HepG2 (cell line): ENCODE results near the gene ATP1B2. TPM values are rescaled to one million over a fixed set of nuclear protein-coding genes. Genes with fewer than 3 reads are reported as not detected.

Source experiments
- ARID2 ChIP-seq: sonication (generic); formaldehyde crosslinking; IDR thresholded peaks from 2 replicates; pipeline ENCODE4 v1.8.1; 2022; ENCODE audit warnings: mild to moderate bottlenecking, missing genetic modification reagents, borderline replicate concordance
- BATF2 ChIP-seq: sonication (generic); formaldehyde crosslinking; IDR thresholded peaks from 2 replicates; pipeline ENCODE4 v1.8.0; 2022; ENCODE audit warnings: mild to moderate bottlenecking, missing genetic modification reagents, moderate library complexity
- CEBPG ChIP-seq: IDR thresholded peaks from 2 replicates; pipeline ENCODE4 v1.6.1; 2016
- ETV6 ChIP-seq: sonication (generic); formaldehyde crosslinking; conservative IDR thresholded peaks from 2 replicates; pipeline ENCODE4 v1.4.0; 2020; ENCODE audit warnings: missing genetic modification reagents
- GABPB1 ChIP-seq: IDR thresholded peaks from 2 replicates; pipeline ENCODE4 v1.6.1; 2016; ENCODE audit warnings: mild to moderate bottlenecking, missing genetic modification reagents, moderate library complexity, missing compliant biosample characterization
- HOMEZ ChIP-seq: IDR thresholded peaks from 2 replicates; pipeline ENCODE4 v1.6.1; 2016; ENCODE audit warnings: low read depth
- MYC ChIP-seq: sonication (generic); formaldehyde crosslinking; IDR thresholded peaks from 2 replicates; pipeline ENCODE4 v1.9.0; 2021; ENCODE audit warnings: missing genetic modification reagents, borderline replicate concordance
- NFKB2 ChIP-seq: sonication (generic); formaldehyde crosslinking; IDR thresholded peaks from 2 replicates; pipeline ENCODE4 v1.4.0; 2020; ENCODE audit warnings: missing genetic modification reagents, borderline replicate concordance
- NFRKB ChIP-seq: fragments of 450-650 bp; IDR thresholded peaks from 2 replicates; pipeline ENCODE4 v1.6.1; 2017
- POLR2A ChIP-seq, 2 experiments: IDR thresholded peaks; 2 replicates each; pipeline ENCODE4 v1.6.1; 2011; ENCODE audit warnings: low read depth in 2 of 2, low read length in 2 of 2, mild to moderate bottlenecking in 1 of 2, moderate library complexity in 1 of 2; ENCODE audit not compliant: insufficient read depth in 1 of 2
- SOX13 ChIP-seq, 3 experiments: fragments of 450-650 bp in 1 of 3; sonication (generic) in 1 of 3; formaldehyde crosslinking in 1 of 3; IDR thresholded peaks in 2 of 3; conservative IDR thresholded peaks in 1 of 3; 2 replicates each; pipeline versions ENCODE4 v1.5.0 to v1.6.1; 2016 to 2020; ENCODE audit warnings: antibody characterized with exemption in 1 of 3, mild to moderate bottlenecking in 1 of 3, missing compliant biosample characterization in 1 of 3, missing genetic modification reagents in 1 of 3, moderate library complexity in 1 of 3
- UBTF ChIP-seq: sonication (generic); formaldehyde crosslinking; IDR thresholded peaks from 2 replicates; pipeline ENCODE4 v1.4.0; 2020; ENCODE audit warnings: mild to moderate bottlenecking, missing genetic modification reagents
- ZBTB42 ChIP-seq: sonication (generic); formaldehyde crosslinking; IDR thresholded peaks from 2 replicates; pipeline ENCODE4 v1.5.0; 2020; ENCODE audit warnings: mild to moderate bottlenecking, missing genetic modification reagents
- ZFX ChIP-seq: sonication (generic); formaldehyde crosslinking; IDR thresholded peaks from 2 replicates; pipeline ENCODE4 v1.4.0; 2020; ENCODE audit warnings: mild to moderate bottlenecking, low read depth, missing genetic modification reagents, moderate library complexity
- ZNF282 ChIP-seq: fragments of 450-650 bp; IDR thresholded peaks from 2 replicates; pipeline ENCODE4 v1.6.1; 2018; ENCODE audit not compliant: partially characterized antibody
- ZNF558 ChIP-seq: sonication (generic); formaldehyde crosslinking; IDR thresholded peaks from 2 replicates; pipeline ENCODE4 v1.9.0; 2022; ENCODE audit warnings: mild to moderate bottlenecking, missing genetic modification reagents, borderline replicate concordance
- ZNF563 ChIP-seq: sonication (generic); formaldehyde crosslinking; IDR thresholded peaks from 2 replicates; pipeline ENCODE4 v1.8.0; 2022; ENCODE audit warnings: mild to moderate bottlenecking, moderate library complexity, missing genetic modification reagents
- polyA plus RNA-seq, 8 experiments: library from polyadenylated mRNA; depleted of rRNA in 3 of 8; stranded (reverse) in 7 of 8; unstranded in 1 of 8; fragments of >200 nt; fragmentation: Illumina TruSeq in 4 of 8; extraction: Trizol in 4 of 8; gene quantifications; 2 replicates each; pipeline versions ENCODE4 v1.2.1 to v1.2.3, GENCODE V29; 2011 to 2016; ENCODE audit warnings: low read depth in 4 of 8, missing spikeins in 1 of 8, mixed read lengths in 1 of 8; ENCODE audit not compliant: insufficient read depth in 1 of 8
- total RNA-seq, 5 experiments: library from RNA; depleted of rRNA; stranded (reverse); fragments of >200 nt; fragmentation: Illumina TruSeq; extraction: Trizol; gene quantifications; 2 replicates each; pipeline ENCODE4 v1.2.3, GENCODE V29; 2016; ENCODE audit warnings: low read depth in 1 of 5
- TF ChIP-seq, protein P1 (sequence below): sonication (generic); formaldehyde crosslinking; IDR thresholded peaks from 2 replicates; pipeline ENCODE4 v1.4.0; 2020; ENCODE audit warnings: missing genetic modification reagents
- TF ChIP-seq, protein P2 (sequence below): sonication (generic); formaldehyde crosslinking; IDR thresholded peaks from 2 replicates; pipeline ENCODE4 v1.4.0; 2020; ENCODE audit warnings: missing genetic modification reagents
- TF ChIP-seq, protein P3 (sequence below): IDR thresholded peaks from 2 replicates; pipeline ENCODE4 v1.6.1; 2016; ENCODE audit warnings: low read depth, control low read depth

ATP1B2 gene
- total and polyA plus RNA-seq, 2 of the 13 experiments (the other 11 are each of a cell fraction or from before 2014, with no cell fraction given) = not detected

- TF ChIP-seq SOX13 (IDR thresholded peaks at IDR 0.05) (no peak), SOX13 (CRISPR knock-in tag; conservative IDR thresholded peaks at IDR 0.05 in 1 of 2, IDR thresholded peaks at IDR 0.05 in 1 of 2) (0 out of 4 replicates have a peak, but pooled peaks of 1 of the 2 experiments have one; percentile 26), ZNF558 (CRISPR knock-in tag) (no peak), HOMEZ (no peak), ZFX (no peak; the same call in none of the 2 replicates), CEBPG (CRISPR knock-in tag) (peak; percentile 6; the same call in 1 of the 2 replicates), ZNF282 (no peak), BATF2 (CRISPR knock-in tag) (no peak), NFKB2 (CRISPR knock-in tag) (no peak; the same call in 1 of the 2 replicates), ETV6 (0 out of 2 replicates have a peak, but pooled peaks have one; percentile 48), GABPB1 (peak; percentile 93), MYC (CRISPR knock-in tag) (0 out of 2 replicates have a peak, but pooled peaks have one; percentile 22), NFRKB (no peak), ZBTB42 (CRISPR knock-in tag) (no peak), POLR2A (IDR thresholded peaks at IDR 0.05; ENCODE audit: insufficient read depth in 1 of 2, low read depth in 2 of 2, low read length in 2 of 2) (peak; percentile 47 to 62; a peak in 3 of 4 replicates), ARID2 (CRISPR knock-in tag) (no peak), ZNF563 (peak; percentile 73; the same call in 1 of the 2 replicates), UBTF (CRISPR knock-in tag) (no peak; the same call in 1 of the 2 replicates)
- TF ChIP-seq, protein P1, sequence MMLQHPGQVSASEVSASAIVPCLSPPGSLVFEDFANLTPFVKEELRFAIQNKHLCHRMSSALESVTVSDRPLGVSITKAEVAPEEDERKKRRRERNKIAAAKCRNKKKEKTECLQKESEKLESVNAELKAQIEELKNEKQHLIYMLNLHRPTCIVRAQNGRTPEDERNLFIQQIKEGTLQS = 0 out of 2 replicates have a peak, but pooled peaks have one; percentile 12
- TF ChIP-seq, protein P2, sequence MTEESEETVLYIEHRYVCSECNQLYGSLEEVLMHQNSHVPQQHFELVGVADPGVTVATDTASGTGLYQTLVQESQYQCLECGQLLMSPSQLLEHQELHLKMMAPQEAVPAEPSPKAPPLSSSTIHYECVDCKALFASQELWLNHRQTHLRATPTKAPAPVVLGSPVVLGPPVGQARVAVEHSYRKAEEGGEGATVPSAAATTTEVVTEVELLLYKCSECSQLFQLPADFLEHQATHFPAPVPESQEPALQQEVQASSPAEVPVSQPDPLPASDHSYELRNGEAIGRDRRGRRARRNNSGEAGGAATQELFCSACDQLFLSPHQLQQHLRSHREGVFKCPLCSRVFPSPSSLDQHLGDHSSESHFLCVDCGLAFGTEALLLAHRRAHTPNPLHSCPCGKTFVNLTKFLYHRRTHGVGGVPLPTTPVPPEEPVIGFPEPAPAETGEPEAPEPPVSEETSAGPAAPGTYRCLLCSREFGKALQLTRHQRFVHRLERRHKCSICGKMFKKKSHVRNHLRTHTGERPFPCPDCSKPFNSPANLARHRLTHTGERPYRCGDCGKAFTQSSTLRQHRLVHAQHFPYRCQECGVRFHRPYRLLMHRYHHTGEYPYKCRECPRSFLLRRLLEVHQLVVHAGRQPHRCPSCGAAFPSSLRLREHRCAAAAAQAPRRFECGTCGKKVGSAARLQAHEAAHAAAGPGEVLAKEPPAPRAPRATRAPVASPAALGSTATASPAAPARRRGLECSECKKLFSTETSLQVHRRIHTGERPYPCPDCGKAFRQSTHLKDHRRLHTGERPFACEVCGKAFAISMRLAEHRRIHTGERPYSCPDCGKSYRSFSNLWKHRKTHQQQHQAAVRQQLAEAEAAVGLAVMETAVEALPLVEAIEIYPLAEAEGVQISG = peak; percentile 64; the same call in 1 of the 2 replicates
- TF ChIP-seq, protein P3, sequence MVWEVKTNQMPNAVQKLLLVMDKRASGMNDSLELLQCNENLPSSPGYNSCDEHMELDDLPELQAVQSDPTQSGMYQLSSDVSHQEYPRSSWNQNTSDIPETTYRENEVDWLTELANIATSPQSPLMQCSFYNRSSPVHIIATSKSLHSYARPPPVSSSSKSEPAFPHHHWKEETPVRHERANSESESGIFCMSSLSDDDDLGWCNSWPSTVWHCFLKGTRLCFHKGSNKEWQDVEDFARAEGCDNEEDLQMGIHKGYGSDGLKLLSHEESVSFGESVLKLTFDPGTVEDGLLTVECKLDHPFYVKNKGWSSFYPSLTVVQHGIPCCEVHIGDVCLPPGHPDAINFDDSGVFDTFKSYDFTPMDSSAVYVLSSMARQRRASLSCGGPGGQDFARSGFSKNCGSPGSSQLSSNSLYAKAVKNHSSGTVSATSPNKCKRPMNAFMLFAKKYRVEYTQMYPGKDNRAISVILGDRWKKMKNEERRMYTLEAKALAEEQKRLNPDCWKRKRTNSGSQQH (CRISPR knock-in tag) = peak; percentile 76; the same call in 1 of the 2 replicates
Measured at GRCh38 chr17:7685533-7686221, 35.0 kb downstream of the ATP1B2 start (continued).
